Loucy (cell line): ENCODE data around the gene DALRD3.
A peak's percentile ranks its signal among the peaks of the same experiment; 100 is the strongest.

ENCODE experiments used
- H2AFZ ChIP-seq: fragments of 200-600 bp; sonication (generic); 2 replicates; pipeline ENCODE4 v1.6.0; 2016; ENCODE audit warnings: antibody characterized with exemption, mild to moderate bottlenecking, low read length, moderate library complexity
- H3F3A ChIP-seq: fragments of 200-600 bp; 2 replicates; pipeline ENCODE4 v1.6.0; 2016; ENCODE audit warnings: antibody characterized with exemption, low read depth, mild to moderate bottlenecking
- H3K27me3 ChIP-seq: fragments of 200-600 bp; sonication (generic); 2 replicates; pipeline ENCODE4 v1.6.1; 2014; ENCODE audit warnings: low read length, mild to moderate bottlenecking; ENCODE audit not compliant: insufficient read depth, poor library complexity, severe bottlenecking
- H3K36me3 ChIP-seq: fragments of 200-600 bp; sonication (generic); 2 replicates; pipeline ENCODE4 v1.6.1; 2016; ENCODE audit warnings: low read length; ENCODE audit not compliant: insufficient read depth
- H3K4me1 ChIP-seq: fragments of 200-600 bp; sonication (generic); 2 replicates; pipeline ENCODE4 v1.5.1; 2014; ENCODE audit warnings: low read length, mild to moderate bottlenecking; ENCODE audit not compliant: insufficient read depth, poor library complexity, severe bottlenecking
- H3K4me2 ChIP-seq: fragments of 200-600 bp; sonication (generic); 2 replicates; pipeline ENCODE4 v1.6.0; 2014; ENCODE audit warnings: antibody characterized with exemption, low read length, low read depth, mild to moderate bottlenecking; ENCODE audit not compliant: poor library complexity, severe bottlenecking
- H3K4me3 ChIP-seq: fragments of 200-600 bp; sonication (generic); 2 replicates; pipeline ENCODE4 v1.5.1; 2014; ENCODE audit warnings: low read length, mild to moderate bottlenecking, mixed read lengths; ENCODE audit not compliant: poor library complexity, severe bottlenecking
- H3K79me2 ChIP-seq: fragments of 200-600 bp; sonication (generic); 2 replicates; pipeline ENCODE4 v1.6.1; 2014; ENCODE audit warnings: low read length; ENCODE audit not compliant: insufficient read depth
- H3K9ac ChIP-seq: fragments of 200-600 bp; sonication (generic); 2 replicates; pipeline ENCODE4 v1.6.0; 2014; ENCODE audit warnings: mild to moderate bottlenecking, low read depth, low read length, moderate library complexity; ENCODE audit not compliant: poor library complexity, severe bottlenecking
- H3K9me2 ChIP-seq: fragments of 200-600 bp; sonication (generic); replicated peaks from 2 replicates; pipeline ENCODE4 v1.6.1; 2016; ENCODE audit warnings: low read depth, low read length, mixed read lengths
- H3K9me3 ChIP-seq: fragments of 200-600 bp; sonication (generic); 2 replicates; pipeline ENCODE4 v1.6.1; 2014; ENCODE audit warnings: mild to moderate bottlenecking, antibody characterized with exemption, low read length, low read depth; ENCODE audit not compliant: insufficient read depth
- H4K20me1 ChIP-seq: fragments of 200-600 bp; sonication (generic); 2 replicates; pipeline ENCODE4 v1.6.0; 2014; ENCODE audit warnings: antibody characterized with exemption, low read length, mild to moderate bottlenecking; ENCODE audit not compliant: insufficient read depth, poor library complexity, severe bottlenecking
- EZH2phosphoT487 ChIP-seq: fragments of 200-600 bp; IDR thresholded peaks from 2 replicates; pipeline ENCODE4 v1.6.1; 2018; ENCODE audit warnings: antibody characterized with exemption, mild to moderate bottlenecking, moderate library complexity, borderline replicate concordance
- TF ChIP-seq, protein P1 (sequence below): fragments of 200-600 bp; sonication (generic); conservative IDR thresholded peaks from 2 replicates; pipeline ENCODE4 v1.5.1; 2014; ENCODE audit warnings: mild to moderate bottlenecking, antibody characterized with exemption, low read length

DALRD3 gene

DNA sequence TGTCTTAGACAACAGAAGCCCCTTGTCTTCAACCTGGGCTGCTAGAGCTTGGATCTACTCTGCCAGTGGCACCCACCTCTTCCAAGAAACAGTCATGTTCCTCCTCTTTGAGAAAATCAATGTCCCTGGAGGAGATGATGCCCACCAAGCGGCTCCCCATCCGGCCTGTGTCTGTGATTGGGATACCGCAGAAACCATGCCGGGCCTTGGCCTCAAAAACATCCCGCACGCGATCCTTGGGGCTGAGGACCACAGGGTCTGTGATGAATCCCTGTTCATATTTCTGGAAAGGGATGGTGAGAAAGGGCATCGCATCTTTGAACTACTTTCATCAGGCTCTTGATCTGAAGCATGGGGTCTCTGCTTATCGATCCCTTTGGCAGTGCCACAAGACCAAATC, 9.3 kb upstream of the DALRD3 start:
- no peak overlapping the region for H2AFZ ChIP-seq
- H3K27me3 ChIP-seq, result no peaks in the 10 kb centered on the region
- H3K4me2 ChIP-seq, result peak overlapping the region; percentile 97
- H4K20me1 ChIP-seq, result peaks cover 37% of the 10 kb centered on the region
- H3F3A ChIP-seq, result peaks cover 3% of the 10 kb centered on the region; the same call in 1 of the 2 replicates
- H3K4me1 ChIP-seq, result peaks cover 47% of the 10 kb centered on the region
- H3K4me3 ChIP-seq, result peak overlapping the region; percentile 88
- H3K79me2 ChIP-seq, result peaks cover 63% of the 10 kb centered on the region
- H3K9me2 ChIP-seq, result no peaks in the 10 kb centered on the region
- peaks cover 69% of the 10 kb centered on the region for H3K36me3 ChIP-seq
- H3K9ac ChIP-seq, result peak overlapping the region; percentile 91
- no peaks in the 10 kb centered on the region for H3K9me3 ChIP-seq
- no peak for TF ChIP-seq EZH2phosphoT487
- TF ChIP-seq, protein P1, sequence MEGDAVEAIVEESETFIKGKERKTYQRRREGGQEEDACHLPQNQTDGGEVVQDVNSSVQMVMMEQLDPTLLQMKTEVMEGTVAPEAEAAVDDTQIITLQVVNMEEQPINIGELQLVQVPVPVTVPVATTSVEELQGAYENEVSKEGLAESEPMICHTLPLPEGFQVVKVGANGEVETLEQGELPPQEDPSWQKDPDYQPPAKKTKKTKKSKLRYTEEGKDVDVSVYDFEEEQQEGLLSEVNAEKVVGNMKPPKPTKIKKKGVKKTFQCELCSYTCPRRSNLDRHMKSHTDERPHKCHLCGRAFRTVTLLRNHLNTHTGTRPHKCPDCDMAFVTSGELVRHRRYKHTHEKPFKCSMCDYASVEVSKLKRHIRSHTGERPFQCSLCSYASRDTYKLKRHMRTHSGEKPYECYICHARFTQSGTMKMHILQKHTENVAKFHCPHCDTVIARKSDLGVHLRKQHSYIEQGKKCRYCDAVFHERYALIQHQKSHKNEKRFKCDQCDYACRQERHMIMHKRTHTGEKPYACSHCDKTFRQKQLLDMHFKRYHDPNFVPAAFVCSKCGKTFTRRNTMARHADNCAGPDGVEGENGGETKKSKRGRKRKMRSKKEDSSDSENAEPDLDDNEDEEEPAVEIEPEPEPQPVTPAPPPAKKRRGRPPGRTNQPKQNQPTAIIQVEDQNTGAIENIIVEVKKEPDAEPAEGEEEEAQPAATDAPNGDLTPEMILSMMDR, result no peak

DNA sequence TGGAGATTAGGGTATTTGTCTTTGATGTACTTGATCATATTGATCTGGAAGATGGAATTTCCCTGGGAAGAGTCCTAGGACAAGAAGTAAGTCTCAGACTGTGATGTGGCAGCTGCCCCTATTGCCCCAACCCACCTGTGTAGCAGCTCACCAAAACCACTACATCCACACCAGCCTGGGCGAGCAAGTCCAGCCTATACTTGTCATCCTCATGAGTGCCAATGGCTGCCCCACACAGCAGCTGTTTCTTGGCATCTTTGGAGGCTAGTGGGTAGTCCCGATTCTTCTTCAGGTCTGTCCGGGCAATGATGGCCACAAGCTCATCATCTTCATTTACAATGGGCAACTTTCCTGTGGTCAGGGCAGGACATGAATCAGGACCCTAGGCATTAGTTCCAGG, 8.2 kb upstream of the DALRD3 start:
- no peaks in the 10 kb centered on the region for H3K9me3 ChIP-seq
- peaks cover 47% of the 10 kb centered on the region for H3K4me1 ChIP-seq
- no peaks in the 10 kb centered on the region for H3K9me2 ChIP-seq
- no peak for TF ChIP-seq EZH2phosphoT487
- TF ChIP-seq, protein P1, result no peak
- peak overlapping the region; percentile 18 for H3K4me2 ChIP-seq
- no peaks in the 10 kb centered on the region for H3K27me3 ChIP-seq
- H3K9ac ChIP-seq, result no peak overlapping the region
- peaks cover 3% of the 10 kb centered on the region; the same call in 1 of the 2 replicates for H3F3A ChIP-seq
- H4K20me1 ChIP-seq, result peaks cover 43% of the 10 kb centered on the region
- H3K4me3 ChIP-seq, result no peak overlapping the region
- no peak overlapping the region for H2AFZ ChIP-seq
- peaks cover 70% of the 10 kb centered on the region for H3K79me2 ChIP-seq
- peaks cover 58% of the 10 kb centered on the region for H3K36me3 ChIP-seq

DNA sequence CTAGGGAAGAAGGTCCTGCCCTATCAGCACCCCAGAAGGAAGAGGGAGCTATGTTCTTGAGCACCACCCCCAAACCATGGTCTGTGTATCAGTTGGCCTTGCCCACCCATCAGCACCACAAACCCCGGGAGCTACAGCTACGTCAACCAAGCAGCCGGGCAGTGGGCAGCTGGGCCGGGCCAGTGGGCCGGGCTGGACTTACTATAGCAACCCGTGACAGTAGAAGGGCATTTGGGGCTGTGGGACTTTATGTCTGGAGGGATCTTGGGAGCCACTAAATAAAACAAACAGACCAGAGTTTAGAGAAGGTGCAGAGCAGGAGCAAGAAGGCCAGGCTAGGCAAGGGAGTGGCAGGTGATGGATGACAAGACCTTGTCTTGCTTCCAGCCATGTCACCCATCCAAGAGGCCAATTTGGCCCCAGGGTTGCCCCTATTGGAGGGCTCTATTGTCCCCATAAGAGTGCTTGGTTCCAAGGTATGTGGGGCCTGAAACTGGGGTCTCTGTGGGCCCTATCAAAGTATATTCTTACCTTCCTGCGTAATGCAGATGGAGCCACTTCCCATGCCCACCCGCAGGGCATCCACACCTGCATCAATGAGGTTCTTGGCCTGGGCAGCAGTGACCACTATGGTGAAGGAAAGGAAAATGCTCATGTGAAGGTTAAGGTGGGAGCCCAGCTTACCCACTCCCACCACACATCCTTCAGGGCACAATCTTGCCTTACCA, 7.6 kb upstream of the DALRD3 start:
- Histone ChIP-seq H4K20me1 (peaks cover 45% of the 10 kb centered on the region), H3K4me3 (no peak overlapping the region), H3K27me3 (no peaks in the 10 kb centered on the region), H3K9me2 (no peaks in the 10 kb centered on the region), H3K9me3 (no peaks in the 10 kb centered on the region), H2AFZ (no peak overlapping the region), H3F3A (peaks cover 3% of the 10 kb centered on the region; the same call in 1 of the 2 replicates), H3K4me1 (peaks cover 47% of the 10 kb centered on the region), H3K4me2 (peak overlapping the region; percentile 18), H3K9ac (no peak overlapping the region), H3K36me3 (peaks cover 52% of the 10 kb centered on the region), H3K79me2 (peaks cover 73% of the 10 kb centered on the region)
- no peak for TF ChIP-seq EZH2phosphoT487
- TF ChIP-seq, protein P1, result no peak
